HCT116 (cell line): ENCODE results near the gene HAGH. TPM values are rescaled to one million over a fixed set of nuclear protein-coding genes. Genes with fewer than 3 reads are reported as not detected.
A peak's percentile ranks its signal among the peaks of the same experiment; 100 is the strongest.

Experiments
- ATAC-seq: fragments of 200-7000 bp; cut with Tn5 transposase; 2 replicates; pipeline ENCODE4 v1.9.1; 2020; ENCODE audit warnings: mild to moderate bottlenecking, moderate library complexity
- BruUV-seq: library from RNA; stranded (reverse); fragments of 400-500 nt; replicated peaks from 2 replicates; lab custom pipeline; 2021; lab: Mats Ljungman, UMichigan
- CTCF ChIA-PET: fragments of 300-600 bp; sonication (Branson Sonifier 250); formaldehyde crosslinking; loops from one replicate; lab custom pipeline; 2021; ENCODE audit warnings: antibody characterized with exemption; lab: Charles Lee
- POLR2A ChIA-PET: fragments of 300-600, 350-600 bp; sonication (Branson Sonifier 250); formaldehyde crosslinking; loops from one replicate; lab custom pipeline; 2021; ENCODE audit warnings: antibody characterized with exemption; lab: Charles Lee
- RAD21 ChIA-PET, 2 experiments: fragments of 300-600 bp; sonication (Branson Sonifier 250); formaldehyde crosslinking; loops; one replicate each; lab custom pipeline; 2023; ENCODE audit warnings: low total read pairs in 2 of 2; ENCODE audit not compliant: uncharacterized antibody in 2 of 2, unreplicated experiment in 2 of 2, low non-redundant PET in 1 of 2; lab: Charles Lee
- DNase-seq: peaks from one replicate; pipeline ENCODE4 v3.0.0-alpha.2; 2010; ENCODE audit warnings: low read depth, low spot score
- H2AFZ ChIP-seq: fragments of 200-600 bp; shearing (Covaris generic), sonication (generic); 2 replicates; pipeline ENCODE4 v1.6.1; 2017; ENCODE audit warnings: low read depth, mixed run types, mixed read lengths, antibody characterized with exemption, low read length; ENCODE audit not compliant: poor library complexity, severe bottlenecking
- H3K27ac ChIP-seq: 2 replicates; pipeline ENCODE4 v1.5.1; 2012; ENCODE audit warnings: low read depth, low read length
- H3K27me3 ChIP-seq: fragments of 200-600 bp; sonication (generic); 2 replicates; pipeline ENCODE4 v1.6.1; 2016; ENCODE audit warnings: mixed run types, low read length, mixed read lengths; ENCODE audit not compliant: insufficient read depth
- H3K36me3 ChIP-seq, 2 experiments: fragments of 200-500 bp in 1 of 2; fragments of 200-600 bp in 1 of 2; sonication (Bioruptor generic) in 1 of 2; sonication (generic) in 1 of 2; 2 replicates each; pipeline versions ENCODE4 v1.5.1 to v1.6.1; 2014 to 2016; ENCODE audit warnings: low read length in 2 of 2, inconsistent platforms in 1 of 2, mixed read lengths in 1 of 2, mixed run types in 1 of 2; ENCODE audit not compliant: insufficient read depth in 2 of 2, control insufficient read depth in 1 of 2
- H3K4me1 ChIP-seq, 2 experiments: fragments of 200-600 bp in 1 of 2; sonication (generic) in 1 of 2; 2 replicates each; pipeline versions ENCODE4 v1.5.1 to v1.6.1; 2012 to 2017; ENCODE audit warnings: low read length in 2 of 2, inconsistent platforms in 1 of 2, mild to moderate bottlenecking in 1 of 2, mixed read lengths in 1 of 2, mixed run types in 1 of 2, moderate library complexity in 1 of 2; ENCODE audit not compliant: insufficient read depth in 2 of 2, control insufficient read depth in 1 of 2
- H3K4me2 ChIP-seq: fragments of 200-600 bp; sonication (generic); 2 replicates; pipeline ENCODE4 v1.6.1; 2017; ENCODE audit warnings: mixed run types, low read length, mixed read lengths
- H3K4me3 ChIP-seq, 2 experiments: fragments of 200-600 bp in 1 of 2; sonication (generic) in 1 of 2; replicated peaks in 1 of 2; 2 replicates each; pipeline ENCODE4 v1.5.1; 2011 to 2016; ENCODE audit warnings: low read length in 2 of 2, control low read depth in 1 of 2, low read depth in 1 of 2, mild to moderate bottlenecking in 1 of 2, mixed read lengths in 1 of 2, mixed run types in 1 of 2
- H3K79me2 ChIP-seq: fragments of 200-600 bp; sonication (generic); 2 replicates; pipeline ENCODE4 v1.6.1; 2017; ENCODE audit warnings: mild to moderate bottlenecking, mixed run types, low read length, moderate library complexity, mixed read lengths; ENCODE audit not compliant: insufficient read depth
- H3K9ac ChIP-seq: fragments of 200-600 bp; sonication (generic); 2 replicates; pipeline ENCODE4 v1.6.1; 2016; ENCODE audit warnings: low read length, mixed read lengths
- H3K9me2 ChIP-seq: fragments of 200-600 bp; sonication (generic), shearing (Covaris generic); 2 replicates; pipeline ENCODE4 v1.6.1; 2017; ENCODE audit warnings: mixed run types, mild to moderate bottlenecking, moderate library complexity; ENCODE audit not compliant: insufficient read depth
- H3K9me3 ChIP-seq, 2 experiments: fragments of 200-500 bp in 1 of 2; fragments of 200-600 bp in 1 of 2; sonication (Bioruptor generic) in 1 of 2; sonication (generic) in 1 of 2; 2 replicates each; pipeline ENCODE4 v1.6.1; 2014 to 2017; ENCODE audit warnings: low read length in 2 of 2, mixed read lengths in 2 of 2, inconsistent platforms in 1 of 2, low read depth in 1 of 2, mild to moderate bottlenecking in 1 of 2, mixed run types in 1 of 2, moderate library complexity in 1 of 2; ENCODE audit not compliant: control insufficient read depth in 1 of 2, insufficient read depth in 1 of 2
- H4K20me1 ChIP-seq: fragments of 200-600 bp; sonication (generic), shearing (Covaris generic); 2 replicates; pipeline ENCODE4 v1.6.1; 2017; ENCODE audit warnings: mixed run types, mild to moderate bottlenecking, moderate library complexity; ENCODE audit not compliant: insufficient read depth
- JUND ChIP-seq: IDR thresholded peaks from 2 replicates; pipeline ENCODE4 v1.6.1; 2012
- POLR2A ChIP-seq: IDR thresholded peaks from 2 replicates; pipeline ENCODE4 v1.7.0; 2011; ENCODE audit warnings: borderline replicate concordance; ENCODE audit not compliant: insufficient read depth, insufficient read length; ENCODE audit errors: extremely low read depth
- POLR2AphosphoS5 ChIP-seq: IDR thresholded peaks from 2 replicates; pipeline ENCODE4 v1.6.1; 2011; ENCODE audit warnings: mild to moderate bottlenecking, low read depth, low read length, moderate library complexity
- SIN3A ChIP-seq: IDR thresholded peaks from 2 replicates; pipeline ENCODE4 v1.6.1; 2012; ENCODE audit warnings: low read depth
- ZFX ChIP-seq: fragments of 450-650 bp; IDR thresholded peaks from 2 replicates; pipeline ENCODE4 v1.6.1; 2017
- intact Hi-C: fragments of 100-400 bp; cut with micrococcal nuclease; formaldehyde crosslinking; loops from 2 replicates; pipeline ENCODE4 v1.10.0; 2022
- total RNA-seq: library from RNA; stranded (reverse); gene quantifications from one replicate; pipeline ENCODE4 v1.2.1, GENCODE V29; 2021; ENCODE audit not compliant: unreplicated experiment

Gene HAGH
- total RNA-seq, 1 experiment from 2014 or later: 39.1 TPM

GRCh38 chr16:1828645-1829410, 2.2 kb upstream of the HAGH start:
- peaks cover 33% of the 10 kb centered on the region for H3K79me2 ChIP-seq
- H3K9me3 ChIP-seq: no peaks in the 10 kb centered on the region
- no peak overlapping the region for H2AFZ ChIP-seq
- H3K4me3 ChIP-seq: peak overlapping the region; percentile 90 to 98
- peaks cover 5% of the 10 kb centered on the region; the same call in 1 of the 2 replicates for H4K20me1 ChIP-seq
- ATAC-seq (no peak), DNase-seq (no peak)
- POLR2A ChIA-PET: no interaction called here
- no peaks in the 10 kb centered on the region for H3K27me3 ChIP-seq
- 0 out of 4 replicates have a peak, but pooled peaks cover 0 to 7% of the 10 kb centered on the region in 2 experiments for H3K36me3 ChIP-seq
- intact Hi-C loops: no loop called here
- peak overlapping the region; percentile 69 for H3K9ac ChIP-seq
- BruUV-seq: no TSS peak
- TF ChIP-seq JUND (no peak), ZFX (no peak)
- TF ChIP-seq, all 23 proteins: peak for 0
- Histone ChIP-seq H3K4me2 (peak overlapping the region; percentile 73), H3K9me2 (no peaks in the 10 kb centered on the region), H3K4me1 (peaks cover 14 to 17% of the 10 kb centered on the region in 2 experiments), H3K27ac (0 out of 2 replicates have a peak overlapping the region, but pooled peaks have one; percentile 80)
- RAD21 ChIA-PET: no interaction called here
- CTCF ChIA-PET: no interaction called here

- RAD21 ChIA-PET: no interaction called here
- TF ChIP-seq ZFX: peak; percentile 87
- 0 out of 2 replicates have a peak, but pooled peaks have one; percentile 23 for TF ChIP-seq SIN3A
- no peak for TF ChIP-seq POLR2A
- 0 out of 2 replicates have a peak, but pooled peaks have one; percentile 3 for TF ChIP-seq POLR2AphosphoS5
- POLR2A ChIA-PET: interaction anchor here (1.1 to 1.6 kb wide), 2 partner anchors 44 to 139 kb away, joined by 3 to 6 read pairs; partner anchors contain the start of genes NUBP2, RPS2 and SPSB3
- H3K79me2 ChIP-seq: peaks cover 33% of the 10 kb centered on the region
- H2AFZ ChIP-seq: no peak overlapping the region
- peaks cover 5% of the 10 kb centered on the region; the same call in 1 of the 2 replicates for H4K20me1 ChIP-seq
- no TSS peak for BruUV-seq
- DNase-seq (no peak), ATAC-seq (peak; percentile 74)
- H3K4me1 ChIP-seq: peaks cover 14 to 17% of the 10 kb centered on the region in 2 experiments
- H3K9me3 ChIP-seq: no peaks in the 10 kb centered on the region
- H3K9me2 ChIP-seq: no peaks in the 10 kb centered on the region
- peak overlapping the region; percentile 80 for H3K27ac ChIP-seq
- 0 out of 4 replicates have a peak, but pooled peaks cover 0 to 7% of the 10 kb centered on the region in 2 experiments for H3K36me3 ChIP-seq
- H3K4me3 ChIP-seq: peak overlapping the region; percentile 90 to 98
- no peaks in the 10 kb centered on the region for H3K27me3 ChIP-seq
- intact Hi-C loops: loop anchor here (2.0 kb wide), 1 partner anchor 43 kb away; the partner anchor contains the start of genes NUBP2 and SPSB3
- peak overlapping the region; percentile 69 for H3K9ac ChIP-seq
- CTCF ChIA-PET: interaction anchor here (1.2 to 1.7 kb wide), 2 partner anchors 13 to 53 kb away, joined by 3 to 4 read pairs; partner anchors contain the start of genes EME2 and MRPS34
- peak overlapping the region; percentile 73 for H3K4me2 ChIP-seq
These were observed 548 bp downstream of the HAGH start for GRCh38 chr16:1825864-1826690.
